HG03175 (cell line): ENCODE measurements around the gene PIK3R1.

Source experiments
- ATAC-seq: cut with Tn5 transposase; IDR thresholded peaks from one replicate; pipeline ENCODE4 v1.9.1; 2021; ENCODE audit warnings: mild to moderate bottlenecking, moderate library complexity; ENCODE audit not compliant: unreplicated experiment

The PIK3R1 gene

GRCh38 chr5:68250661-68251298 is 35.2 kb downstream of the PIK3R1 start:
- ATAC-seq, result no peak

- no peak for ATAC-seq
Measured at GRCh38 chr5:68251386-68251785, 35.8 kb downstream of the PIK3R1 start.

- ATAC-seq, result no peak
Measured at GRCh38 chr5:68251804-68252522, 36.4 kb downstream of the PIK3R1 start.

GRCh38 chr5:68252673-68253623 is 37.4 kb downstream of the PIK3R1 start:
- peak; percentile 70 for ATAC-seq

- no peak for ATAC-seq
Measured at GRCh38 chr5:68253624-68254585, 38.3 kb downstream of the PIK3R1 start.

GRCh38 chr5:68254810-68255209 is 39.3 kb downstream of the PIK3R1 start:
- ATAC-seq, result no peak

- no peak for ATAC-seq
Measured at GRCh38 chr5:68255305-68256120, 40.0 kb downstream of the PIK3R1 start.

- ATAC-seq, result no peak
Measured at GRCh38 chr5:68257210-68257609, 41.7 kb downstream of the PIK3R1 start.

- ATAC-seq, result no peak
Measured at GRCh38 chr5:68258531-68258930, 43.0 kb downstream of the PIK3R1 start.

GRCh38 chr5:68259700-68260099 is 44.1 kb downstream of the PIK3R1 start:
- ATAC-seq, result no peak

GRCh38 chr5:68260467-68260866 is 44.9 kb downstream of the PIK3R1 start:
- ATAC-seq, result no peak

GRCh38 chr5:68261169-68261568 is 45.6 kb downstream of the PIK3R1 start:
- no peak for ATAC-seq

- no peak for ATAC-seq
Measured at GRCh38 chr5:68261569-68262065, 46.1 kb downstream of the PIK3R1 start.

GRCh38 chr5:68264024-68264956 is 48.7 kb downstream of the PIK3R1 start:
- no peak for ATAC-seq

- ATAC-seq, result no peak
Measured at GRCh38 chr5:68265347-68265746, 49.8 kb downstream of the PIK3R1 start.

GRCh38 chr5:68265822-68266395 is 50.4 kb downstream of the PIK3R1 start:
- ATAC-seq, result no peak

GRCh38 chr5:68266457-68266856 is 50.9 kb downstream of the PIK3R1 start:
- no peak for ATAC-seq

GRCh38 chr5:68267066-68267465 is 51.5 kb downstream of the PIK3R1 start:
- ATAC-seq, result no peak
